Measurements from ENCODE around the gene DICER1.

DICER1 gene

GRCh38 chr14:95119336-95119735 lies 38.0 kb downstream of the DICER1 start:
- DNase-seq, result no peak

GRCh38 chr14:95117937-95118721 lies 39.2 kb downstream of the DICER1 start:
- peak; percentile 6 for DNase-seq

GRCh38 chr14:95113476-95113875 lies 43.9 kb downstream of the DICER1 start:
- DNase-seq, result no peak

GRCh38 chr14:95111507-95112164 lies 45.7 kb downstream of the DICER1 start:
- DNase-seq, result no peak

GRCh38 chr14:95110178-95110577 lies 47.2 kb downstream of the DICER1 start:
- DNase-seq, result no peak

GRCh38 chr14:95107711-95108110 lies 49.6 kb downstream of the DICER1 start:
- DNase-seq, result no peak

GRCh38 chr14:95106971-95107370 lies 50.4 kb downstream of the DICER1 start:
- DNase-seq, result peak; percentile 31

GRCh38 chr14:95104911-95105310 lies 52.4 kb downstream of the DICER1 start:
- no peak for DNase-seq

GRCh38 chr14:95102680-95103044 lies 54.7 kb downstream of the DICER1 start:
- no peak for DNase-seq

- no peak for DNase-seq
Observed at GRCh38 chr14:95101736-95102679, 55.3 kb downstream of the DICER1 start.

- peak; percentile 67 for DNase-seq
Observed at GRCh38 chr14:95098984-95099599, 58.2 kb downstream of the DICER1 start.

GRCh38 chr14:95097385-95097784 lies 59.9 kb downstream of the DICER1 start:
- DNase-seq, result peak; percentile 54

- no peak for DNase-seq
Observed at GRCh38 chr14:95096476-95096875, 60.9 kb downstream of the DICER1 start.

GRCh38 chr14:95095996-95096395 lies 61.3 kb downstream of the DICER1 start:
- DNase-seq, result no peak

- DNase-seq, result no peak
Observed at GRCh38 chr14:95092723-95093122, 64.6 kb downstream of the DICER1 start.

- DNase-seq, result no peak
Observed at GRCh38 chr14:95091581-95091980, 65.7 kb downstream of the DICER1 start.

- no peak for DNase-seq
Observed at GRCh38 chr14:95088665-95089064, 68.7 kb downstream of the DICER1 start.

GRCh38 chr14:95087619-95088018 lies 69.7 kb downstream of the DICER1 start:
- no peak for DNase-seq

- no peak for DNase-seq
Observed at GRCh38 chr14:95085321-95085720, 72.0 kb downstream of the DICER1 start.

- DNase-seq, result no peak
Observed at GRCh38 chr14:95078867-95079266, 78.5 kb downstream of the DICER1 start.

- DNase-seq, result no peak
Observed at GRCh38 chr14:95077345-95077744, 80.0 kb downstream of the DICER1 start.

- DNase-seq, result no peak
Observed at GRCh38 chr14:95075789-95076188, 81.5 kb downstream of the DICER1 start.

- no peak for DNase-seq
Observed at GRCh38 chr14:95073947-95074346, 83.4 kb downstream of the DICER1 start.

All from fibroblast of skin of right biceps (primary cell).